DOHH2 (cell line): ENCODE measurements around the gene STAT5A.

Experiments used
- CTCF ChIP-seq: fragments of 200-600 bp; sonication (generic); IDR thresholded peaks from one replicate; pipeline ENCODE4 v1.5.1; 2014; ENCODE audit warnings: antibody characterized with exemption, mild to moderate bottlenecking, low read depth, low read length; ENCODE audit not compliant: poor library complexity, severe bottlenecking
- EZH2phosphoT487 ChIP-seq: fragments of 200-600 bp; sonication (generic); IDR thresholded peaks from 2 replicates; pipeline ENCODE4 v1.6.1; 2017; ENCODE audit warnings: borderline replicate concordance, mild to moderate bottlenecking, antibody characterized with exemption, low read length, moderate library complexity, mixed read lengths

GRCh38 chr17:42307362-42307927 is 19.1 kb downstream of the STAT5A start:
- TF ChIP-seq CTCF (no peak), EZH2phosphoT487 (no peak)
